ENCODE results near the gene SF1. TPM values are rescaled to one million over a fixed set of nuclear protein-coding genes. Genes with fewer than 3 reads are reported as not detected.

SF1 gene
- total and polyA plus RNA-seq, 4 donors: 76.2 to 213 (median 147) TPM

DNA sequence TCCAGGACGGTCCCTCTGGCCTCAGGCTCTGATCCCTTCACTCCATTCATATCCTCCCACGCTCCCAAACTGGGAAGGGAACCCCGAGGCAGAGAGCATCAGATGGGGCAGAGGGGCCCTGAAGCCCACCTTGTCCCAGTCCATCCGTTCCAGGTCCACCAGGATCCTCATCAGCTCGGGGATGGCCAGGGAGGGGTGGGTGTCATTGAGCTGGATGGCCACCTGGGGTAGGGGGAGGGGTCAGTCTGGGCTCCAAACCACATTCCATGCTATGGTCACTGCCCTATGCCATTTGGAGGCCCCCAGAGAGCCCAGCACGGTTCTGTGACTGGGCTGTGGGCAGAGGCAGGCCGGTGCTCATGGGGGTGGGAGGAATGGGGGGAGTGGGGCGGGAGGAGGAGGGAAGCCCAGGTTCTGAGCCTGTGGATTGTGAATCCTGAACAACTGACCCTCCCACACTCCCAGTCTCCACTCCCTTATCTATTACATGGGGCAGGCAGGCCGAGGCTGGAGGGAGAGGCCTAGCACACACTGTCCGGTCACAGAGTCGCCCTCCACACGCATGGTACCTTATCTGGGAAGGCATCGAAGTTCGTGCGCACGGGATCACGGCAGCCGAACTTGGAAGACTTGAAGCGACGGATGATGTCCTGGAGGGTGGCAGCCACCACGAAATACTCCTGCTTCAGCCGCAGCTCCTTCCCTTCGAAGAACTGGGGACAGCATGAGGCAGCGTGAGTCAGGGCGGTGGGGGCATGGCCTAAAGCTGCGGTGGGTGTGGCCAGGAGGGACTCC lies 24.0 kb downstream of the SF1 start:
- Histone ChIP-seq H3K4me1 (ENCODE audit: control insufficient read depth in 5 of 5, insufficient read depth in 5 of 5, low read length in 5 of 5) (peaks cover 0 to 2% (median 0%) of the 10 kb centered on the region in 5 donors), H3K9ac (ENCODE audit: insufficient read depth in 1 of 2, low read length in 2 of 2) (no peak overlapping the region), H3K36me3 (ENCODE audit: control insufficient read depth in 4 of 4, insufficient read depth in 4 of 4, low read length in 4 of 4) (peaks cover 0 to 4% (median 1%) of the 10 kb centered on the region in 4 donors), H3K27ac (ENCODE audit: low read depth in 1 of 2, low read length in 1 of 2) (no peak overlapping the region), H3K9me3 (ENCODE audit: control insufficient read depth in 4 of 4, insufficient read depth in 3 of 4, low read length in 3 of 4) (no peaks in the 10 kb centered on the region), H3K27me3 (ENCODE audit: control insufficient read depth in 3 of 3, insufficient read depth in 3 of 3, low read length in 2 of 3) (no peaks in the 10 kb centered on the region), H3K4me3 (no peak overlapping the region)
- 90 to 94% methylated on average over 26 of the region's 26 CpGs for WGBS, 2 donors
- no peak for ATAC-seq (ENCODE audit: insufficient read depth, low FRiP score)
- TF ChIP-seq, protein P1, sequence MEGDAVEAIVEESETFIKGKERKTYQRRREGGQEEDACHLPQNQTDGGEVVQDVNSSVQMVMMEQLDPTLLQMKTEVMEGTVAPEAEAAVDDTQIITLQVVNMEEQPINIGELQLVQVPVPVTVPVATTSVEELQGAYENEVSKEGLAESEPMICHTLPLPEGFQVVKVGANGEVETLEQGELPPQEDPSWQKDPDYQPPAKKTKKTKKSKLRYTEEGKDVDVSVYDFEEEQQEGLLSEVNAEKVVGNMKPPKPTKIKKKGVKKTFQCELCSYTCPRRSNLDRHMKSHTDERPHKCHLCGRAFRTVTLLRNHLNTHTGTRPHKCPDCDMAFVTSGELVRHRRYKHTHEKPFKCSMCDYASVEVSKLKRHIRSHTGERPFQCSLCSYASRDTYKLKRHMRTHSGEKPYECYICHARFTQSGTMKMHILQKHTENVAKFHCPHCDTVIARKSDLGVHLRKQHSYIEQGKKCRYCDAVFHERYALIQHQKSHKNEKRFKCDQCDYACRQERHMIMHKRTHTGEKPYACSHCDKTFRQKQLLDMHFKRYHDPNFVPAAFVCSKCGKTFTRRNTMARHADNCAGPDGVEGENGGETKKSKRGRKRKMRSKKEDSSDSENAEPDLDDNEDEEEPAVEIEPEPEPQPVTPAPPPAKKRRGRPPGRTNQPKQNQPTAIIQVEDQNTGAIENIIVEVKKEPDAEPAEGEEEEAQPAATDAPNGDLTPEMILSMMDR (IDR thresholded peaks at IDR 0.05; ENCODE audit: control extremely low read depth, extremely low read depth): no peak
- no peak for DNase-seq

GRCh38 chr11:64753380-64754123 lies 24.8 kb downstream of the SF1 start:
- Histone ChIP-seq H3K4me1 (ENCODE audit: control insufficient read depth in 5 of 5, insufficient read depth in 5 of 5, low read length in 5 of 5) (no peaks in the 10 kb centered on the region), H3K4me3 (no peak overlapping the region), H3K27me3 (ENCODE audit: control insufficient read depth in 3 of 3, insufficient read depth in 3 of 3, low read length in 2 of 3) (no peaks in the 10 kb centered on the region), H3K27ac (ENCODE audit: low read depth in 1 of 2, low read length in 1 of 2) (no peak overlapping the region), H3K9me3 (ENCODE audit: control insufficient read depth in 4 of 4, insufficient read depth in 3 of 4, low read length in 3 of 4) (no peaks in the 10 kb centered on the region), H3K9ac (ENCODE audit: insufficient read depth in 1 of 2, low read length in 2 of 2) (no peak overlapping the region), H3K36me3 (ENCODE audit: control insufficient read depth in 4 of 4, insufficient read depth in 4 of 4, low read length in 4 of 4) (peaks cover 0 to 4% (median 1%) of the 10 kb centered on the region in 4 donors)
- ATAC-seq (ENCODE audit: insufficient read depth, low FRiP score): no peak
- TF ChIP-seq, protein P1 (IDR thresholded peaks at IDR 0.05; ENCODE audit: control extremely low read depth, extremely low read depth): no peak
- DNase-seq: no peak
- WGBS, 2 donors: 96% methylated on average over 40 to 43 of the region's 43 CpGs

- H3K9ac ChIP-seq (ENCODE audit: insufficient read depth in 1 of 2, low read length in 2 of 2): no peak overlapping the region
- DNase-seq: no peak
Observed at GRCh38 chr11:64753019-64753379, 25.3 kb downstream of the SF1 start.

More at GRCh38 chr11:64753019-64753379, 25.3 kb downstream of the SF1 start:
- no peak overlapping the region for H3K4me3 ChIP-seq
- no peaks in the 10 kb centered on the region for H3K4me1 ChIP-seq (ENCODE audit: control insufficient read depth in 5 of 5, insufficient read depth in 5 of 5, low read length in 5 of 5)
- TF ChIP-seq, protein P1 (IDR thresholded peaks at IDR 0.05; ENCODE audit: control extremely low read depth, extremely low read depth): no peak
- ATAC-seq (ENCODE audit: insufficient read depth, low FRiP score): no peak
- no peaks in the 10 kb centered on the region for H3K27me3 ChIP-seq (ENCODE audit: control insufficient read depth in 3 of 3, insufficient read depth in 3 of 3, low read length in 2 of 3)
- H3K36me3 ChIP-seq (ENCODE audit: control insufficient read depth in 4 of 4, insufficient read depth in 4 of 4, low read length in 4 of 4): peaks cover 0 to 4% (median 1%) of the 10 kb centered on the region in 4 donors
- no peak overlapping the region for H3K27ac ChIP-seq (ENCODE audit: low read depth in 1 of 2, low read length in 1 of 2)
- H3K9me3 ChIP-seq (ENCODE audit: control insufficient read depth in 4 of 4, insufficient read depth in 3 of 4, low read length in 3 of 4): no peaks in the 10 kb centered on the region
- 94% methylated on average over 7 of the region's 7 CpGs for whole genome bisulfite sequencing, 2 donors
